Endothelial cell of umbilical vein (primary cell): Measurements from ENCODE around the gene SYNPO. TPM values are rescaled to one million over a fixed set of nuclear protein-coding genes. Genes with fewer than 3 reads are reported as not detected.

Source experiments
- BruUV-seq: library from RNA; stranded (reverse); fragments of 400-500 nt; replicated peaks from 2 replicates; lab custom pipeline; 2021; lab: Mats Ljungman, UMichigan
- CTCF ChIA-PET: fragments of 300-600, 350-600 bp; sonication (Branson Sonifier 250); formaldehyde crosslinking; loops from one replicate; lab custom pipeline; 2021; ENCODE audit warnings: antibody characterized with exemption, inconsistent platforms; lab: Charles Lee
- POLR2A ChIA-PET: fragments of 300-600, 350-600 bp; sonication (Branson Sonifier 250); formaldehyde crosslinking; loops from one replicate; lab custom pipeline; 2021; ENCODE audit warnings: antibody characterized with exemption, inconsistent platforms; lab: Charles Lee
- DNase-seq: peaks from one replicate; pipeline ENCODE4 v3.0.0-alpha.2; 2011; ENCODE audit warnings: low read depth, low spot score
- FAIRE-seq: peaks from 2 replicates; lab custom pipeline; 2011; peaks lifted over from hg19 to GRCh38; lab: Jason Lieb, UNC
- H2AFZ ChIP-seq: 2 replicates; pipeline ENCODE4 v1.6.0; 2012; ENCODE audit warnings: low read depth, low read length, control low read depth, inconsistent platforms
- H3K27ac ChIP-seq: 2 replicates; pipeline ENCODE4 v1.5.1; 2011; ENCODE audit warnings: low read depth, mild to moderate bottlenecking, control low read depth, low read length, moderate library complexity; ENCODE audit not compliant: insufficient read depth
- H3K27me3 ChIP-seq, 2 experiments: 2 replicates each; pipeline versions ENCODE4 v1.6.0 to v1.6.1; 2011; ENCODE audit warnings: low read length in 2 of 2, mixed read lengths in 1 of 2; ENCODE audit not compliant: control insufficient read depth in 2 of 2, insufficient read depth in 2 of 2
- H3K36me3 ChIP-seq, 2 experiments: 2 replicates in 1 of 2; 3 replicates in 1 of 2; pipeline ENCODE4 v1.5.1; 2011; ENCODE audit warnings: low read length in 2 of 2, mild to moderate bottlenecking in 1 of 2, moderate library complexity in 1 of 2; ENCODE audit not compliant: control insufficient read depth in 2 of 2, insufficient read depth in 2 of 2; ENCODE audit errors: extremely low read depth in 1 of 2
- H3K4me1 ChIP-seq: 3 replicates; pipeline ENCODE4 v1.5.1; 2011; ENCODE audit warnings: mild to moderate bottlenecking, low read length; ENCODE audit not compliant: control insufficient read depth, insufficient read depth; ENCODE audit errors: extremely low read depth
- H3K4me2 ChIP-seq: 2 replicates; pipeline ENCODE4 v1.6.1; 2011; ENCODE audit warnings: low read length, control low read depth, mixed read lengths; ENCODE audit not compliant: insufficient read depth
- H3K4me3 ChIP-seq, 3 experiments: fragments of 200-600 bp in 1 of 3; sonication (generic), shearing (Covaris generic) in 1 of 3; replicated peaks in 1 of 3; 2 replicates each; pipeline ENCODE4 v1.5.1; 2011 to 2016; ENCODE audit warnings: control low read depth in 3 of 3, low read length in 3 of 3, mild to moderate bottlenecking in 2 of 3, inconsistent platforms in 1 of 3, low read depth in 1 of 3, moderate library complexity in 1 of 3; ENCODE audit not compliant: insufficient read depth in 1 of 3
- H3K79me2 ChIP-seq: 2 replicates; pipeline ENCODE4 v1.6.0; 2012; ENCODE audit warnings: low read length, inconsistent platforms; ENCODE audit not compliant: control insufficient read depth, insufficient read depth
- H3K9ac ChIP-seq: replicated peaks from 2 replicates; pipeline ENCODE3; 2011; ENCODE audit warnings: low read length, control low read depth; ENCODE audit not compliant: insufficient read depth; ENCODE audit errors: extremely low read depth
- H3K9me1 ChIP-seq: replicated peaks from 3 replicates; pipeline ENCODE4 v1.6.0; 2011; ENCODE audit warnings: mild to moderate bottlenecking, low read length; ENCODE audit not compliant: control insufficient read depth, insufficient read depth; ENCODE audit errors: extremely low read depth
- H3K9me3 ChIP-seq: replicated peaks from 2 replicates; pipeline ENCODE4 v1.5.1; 2012; ENCODE audit warnings: low read length, inconsistent platforms; ENCODE audit not compliant: control insufficient read depth, insufficient read depth
- H4K20me1 ChIP-seq: replicated peaks from 2 replicates; pipeline ENCODE3; 2011; ENCODE audit warnings: mild to moderate bottlenecking, low read length; ENCODE audit not compliant: control insufficient read depth, insufficient read depth; ENCODE audit errors: extremely low read depth
- CTCF ChIP-seq, 2 donors: IDR thresholded peaks; 1 replicate in 1 of 2; 2 replicates in 1 of 2; pipeline ENCODE4 v1.5.1; 2011; ENCODE audit warnings: low read length in 2 of 2, mild to moderate bottlenecking in 2 of 2, moderate library complexity in 2 of 2, control low read depth in 1 of 2, inconsistent platforms in 1 of 2, low read depth in 1 of 2; ENCODE audit not compliant: insufficient read depth in 1 of 2; ENCODE audit errors: extremely low read depth in 1 of 2
- EZH2 ChIP-seq: IDR thresholded peaks from 2 replicates; pipeline ENCODE4 v1.6.1; 2012; ENCODE audit warnings: borderline replicate concordance, low read depth, mild to moderate bottlenecking, moderate library complexity, low read length, inconsistent platforms; ENCODE audit not compliant: severe bottlenecking
- FOS ChIP-seq: IDR thresholded peaks from 2 replicates; pipeline ENCODE4 v1.6.1; 2011; ENCODE audit warnings: mild to moderate bottlenecking, low read length, moderate library complexity, borderline replicate concordance; ENCODE audit not compliant: insufficient read depth
- GATA2 ChIP-seq: IDR thresholded peaks from 2 replicates; pipeline ENCODE4 v1.7.0; 2011; ENCODE audit warnings: low read depth, mild to moderate bottlenecking, moderate library complexity, mixed read lengths, low read length; ENCODE audit not compliant: insufficient read length, insufficient read depth
- JUN ChIP-seq: IDR thresholded peaks from 2 replicates; pipeline ENCODE4 v1.6.1; 2011; ENCODE audit warnings: borderline replicate concordance, low read depth; ENCODE audit not compliant: insufficient read length, insufficient read depth
- MAX ChIP-seq: IDR thresholded peaks from 2 replicates; pipeline ENCODE4 v1.6.1; 2011; ENCODE audit not compliant: insufficient read depth, insufficient read length
- MYC ChIP-seq: IDR thresholded peaks from one replicate; pipeline ENCODE4 v1.6.1; 2011; ENCODE audit warnings: mild to moderate bottlenecking, low read depth, low read length
- POLR2A ChIP-seq: IDR thresholded peaks from 2 replicates; pipeline ENCODE4 v1.6.1; 2012; ENCODE audit warnings: low read depth, mild to moderate bottlenecking, control low read depth, low read length
- POLR2AphosphoS5 ChIP-seq: IDR thresholded peaks from 2 replicates; pipeline ENCODE4 v1.6.1; 2012; ENCODE audit warnings: low read depth, mild to moderate bottlenecking, control low read depth, low read length, moderate library complexity; ENCODE audit not compliant: insufficient read depth
- dilution Hi-C: fragments of 300-500 bp; cut with MboI; formaldehyde crosslinking; loops from one replicate; pipeline ENCODE4 v1.15.0; 2019; ENCODE audit warnings: low sequenced_read_pairs; ENCODE audit not compliant: extremely low pct_ligation_motif_present
- intact Hi-C: fragments of 100-400 bp; cut with micrococcal nuclease; formaldehyde crosslinking; loops from one replicate; pipeline ENCODE4 v1.10.0; 2022
- polyA plus RNA-seq, 4 experiments: library from polyadenylated mRNA; depleted of rRNA in 3 of 4; stranded (reverse) in 3 of 4; unstranded in 1 of 4; fragments of >200 nt; gene quantifications; 2 replicates each; pipeline versions ENCODE4 v1.2.1 to v1.2.3, GENCODE V29; 2011 to 2012; ENCODE audit warnings: missing spikeins in 1 of 4
- total RNA-seq: library from RNA; stranded (reverse); gene quantifications from 2 replicates; pipeline ENCODE4 v1.2.3, GENCODE V29; 2021

SYNPO gene
- total and polyA plus RNA-seq, 2 donors (not counting 3 experiments of a cell fraction or from before 2014, with no cell fraction given): 68.4 to 121 TPM

- Histone ChIP-seq H3K27me3 (no peaks in the 10 kb centered on the region), H3K36me3 (no peaks in the 10 kb centered on the region), H3K79me2 (no peaks in the 10 kb centered on the region), H3K9me1 (no peaks in the 10 kb centered on the region), H3K4me2 (no peak overlapping the region), H3K9me3 (no peaks in the 10 kb centered on the region), H3K4me3 (no peak overlapping the region), H2AFZ (no peak overlapping the region), H3K4me1 (peaks cover 41% of the 10 kb centered on the region), H3K27ac (no peak overlapping the region), H4K20me1 (no peaks in the 10 kb centered on the region), H3K9ac (no peak overlapping the region)
- ChIA-PET POLR2A (no interaction called here), CTCF (no interaction called here)
- no peak for TF ChIP-seq MYC
- no peak for TF ChIP-seq MAX
- no peak for TF ChIP-seq GATA2
- no peak for TF ChIP-seq CTCF (IDR thresholded peaks at IDR 0.05; ENCODE audit: extremely low read depth in 1 of 2, insufficient read depth in 1 of 2, low read depth in 1 of 2, low read length in 2 of 2)
- TF ChIP-seq JUN: no peak
- TF ChIP-seq POLR2A: no peak
- TF ChIP-seq EZH2: no peak
- TF ChIP-seq POLR2AphosphoS5: no peak
- no peak for TF ChIP-seq FOS
- DNase-seq: no peak
- BruUV-seq: no TSS peak
- dilution Hi-C loops: no loop called here
- no peak for FAIRE-seq
- intact Hi-C loops: no loop called here
Observed at GRCh38 chr5:150598821-150599273, 41.6 kb upstream of the SYNPO start.
